ENCODE data around the gene EZR.

- TF ChIP-seq CTCF (IDR thresholded peaks at IDR 0.05; ENCODE audit: borderline replicate concordance, extremely low read depth, low read length, poor library complexity, severe bottlenecking) = no peak
- TF ChIP-seq EZH2 (IDR thresholded peaks at IDR 0.05; ENCODE audit: borderline replicate concordance, low read depth, low read length, severe bottlenecking) = no peak
Observed at GRCh38 chr6:158799051-158799792, 19.9 kb downstream of the EZR start.
